Spleen (tissue), 11 donors: Measurements from ENCODE around the gene SNX24. TPM values are rescaled to one million over a fixed set of nuclear protein-coding genes. Genes with fewer than 3 reads are reported as not detected.

Source experiments
- DNase-seq: peaks from one replicate; pipeline ENCODE4 v3.0.0-alpha.2; 2020
- H3K27ac ChIP-seq, 8 donors: fragments of 200-600 bp; sonication (generic) in 7 of 8; 1 replicate in 4 of 8; 2 replicates in 4 of 8; pipeline versions ENCODE4 v1.5.0 to v1.8.0; 2016 to 2021; ENCODE audit warnings: inconsistent platforms in 4 of 8, mild to moderate bottlenecking in 4 of 8, moderate library complexity in 1 of 8
- H3K27me3 ChIP-seq, 7 donors: fragments of 200-600 bp; sonication (generic) in 6 of 7; replicated peaks in 1 of 7; 1 replicate in 4 of 7; 2 replicates in 3 of 7; pipeline versions ENCODE4 v1.5.0 to v1.8.0; 2016 to 2021; ENCODE audit warnings: inconsistent platforms in 3 of 7, mild to moderate bottlenecking in 1 of 7
- H3K36me3 ChIP-seq, 6 donors: fragments of 200-600 bp; sonication (generic) in 5 of 6; 1 replicate in 4 of 6; 2 replicates in 2 of 6; pipeline versions ENCODE4 v1.5.0 to v1.8.0; 2016 to 2021; ENCODE audit warnings: inconsistent platforms in 2 of 6
- H3K4me1 ChIP-seq, 6 donors: fragments of 200-600 bp; sonication (generic) in 5 of 6; 1 replicate in 3 of 6; 2 replicates in 3 of 6; pipeline versions ENCODE4 v1.5.0 to v1.8.0; 2016 to 2021; ENCODE audit warnings: inconsistent platforms in 3 of 6
- H3K4me3 ChIP-seq, 8 donors: fragments of 200-600 bp; sonication (generic) in 7 of 8; 1 replicate in 4 of 8; 2 replicates in 4 of 8; pipeline versions ENCODE4 v1.5.0 to v1.8.0; 2016 to 2021; ENCODE audit warnings: inconsistent platforms in 4 of 8, mild to moderate bottlenecking in 4 of 8, moderate library complexity in 2 of 8
- H3K9me3 ChIP-seq, 8 donors: fragments of 200-600 bp; sonication (generic) in 7 of 8; 1 replicate in 4 of 8; 2 replicates in 4 of 8; pipeline versions ENCODE4 v1.5.0 to v1.8.0; 2016 to 2021; ENCODE audit warnings: inconsistent platforms in 4 of 8
- POLR2A ChIP-seq, 3 donors: fragments of 450-650 bp; IDR thresholded peaks; one replicate each; pipeline ENCODE4 v1.5.1; 2017; ENCODE audit warnings: antibody characterized with exemption in 3 of 3, mild to moderate bottlenecking in 1 of 3
- POLR2AphosphoS5 ChIP-seq, 3 donors: sonication (generic); formaldehyde crosslinking; IDR thresholded peaks; one replicate each; pipeline ENCODE4 v1.5.1; 2017; ENCODE audit warnings: antibody characterized with exemption in 3 of 3
- WGBS, 5 donors: extraction: QIAGEN DNeasy Blood & Tissue Kit in 3 of 5; methylation state at CpG; one replicate each; pipeline versions ENCODE4 v1.1.5 to v1.1.7; 2013 to 2018; 5-methylcytosine and 5-hydroxymethylcytosine counted together
- intact Hi-C: fragments of 100-400 bp; cut with DNase I; formaldehyde crosslinking; loops from one replicate; pipeline ENCODE4 v1.15.0; 2023; ENCODE audit warnings: low total_unique reads
- polyA plus RNA-seq, 3 donors: library from polyadenylated mRNA; stranded (reverse); fragments of 200-250 nt; gene quantifications; one replicate each; pipeline ENCODE4 v1.2.1, GENCODE V29; 2013
- total RNA-seq, 7 donors: library from RNA; depleted of rRNA in 3 of 7; stranded (reverse); fragments of >200 nt in 3 of 7; fragmentation: NEBNext Ultra II Directional in 4 of 7; extraction: Animal tissue kit (Norgen Biotek cat#: 25700) in 4 of 7; gene quantifications; one replicate each; pipeline versions ENCODE4 v1.1.0 to v1.2.1, GENCODE V29; 2016 to 2021
- TF ChIP-seq, protein P1 (sequence below), 11 experiments: fragments of 200-600 bp in 7 of 11; fragments of 450-650 bp in 4 of 11; sonication (generic) in 4 of 11; IDR thresholded peaks in 8 of 11; conservative IDR thresholded peaks in 3 of 11; 1 replicate in 7 of 11; 2 replicates in 4 of 11; pipeline versions ENCODE4 v1.4.0 to v1.8.0; 2016 to 2021; ENCODE audit warnings: antibody characterized with exemption in 11 of 11, inconsistent platforms in 4 of 11, mild to moderate bottlenecking in 1 of 11
- donor health status: healthy with polysubstance abuse.
- donor health status: DM: no; HTN: no; CAD: no; lungs with moderate emphysema.
- donor health status: DM: no; HTN: no; CAD: no.
- donor health status: Bipolar disorder and iron deficiency.
- donor health status: healthy.
- donor health status: DM: no; HTN: no; CAD: no.
- donor health status: DM: yes; HTN: yes; CAD: no.

The SNX24 gene
- total and polyA plus RNA-seq, 10 donors: 5.2 to 17.4 (median 11.7) TPM

DNA sequence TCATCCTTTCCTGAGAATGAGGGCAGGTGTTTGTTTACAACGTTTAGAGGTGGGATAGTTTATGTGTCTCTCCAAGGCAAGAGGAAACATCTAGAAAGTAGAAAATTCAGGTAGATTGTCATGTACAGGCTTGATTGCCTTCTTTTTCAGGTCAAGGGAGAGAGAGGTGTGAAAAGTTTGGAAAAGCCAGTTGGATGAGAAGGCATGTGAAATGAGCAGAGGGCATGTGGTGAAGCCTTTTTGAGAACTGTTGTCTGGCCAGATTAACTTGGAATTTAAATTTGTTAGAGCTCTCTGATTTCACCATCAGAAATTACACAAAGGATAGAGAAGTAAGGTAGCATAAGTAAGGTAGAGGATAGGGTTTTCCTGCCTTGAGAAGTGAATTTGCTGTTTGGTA is 74.6 kb downstream of the SNX24 start:
- TF ChIP-seq, protein P1, sequence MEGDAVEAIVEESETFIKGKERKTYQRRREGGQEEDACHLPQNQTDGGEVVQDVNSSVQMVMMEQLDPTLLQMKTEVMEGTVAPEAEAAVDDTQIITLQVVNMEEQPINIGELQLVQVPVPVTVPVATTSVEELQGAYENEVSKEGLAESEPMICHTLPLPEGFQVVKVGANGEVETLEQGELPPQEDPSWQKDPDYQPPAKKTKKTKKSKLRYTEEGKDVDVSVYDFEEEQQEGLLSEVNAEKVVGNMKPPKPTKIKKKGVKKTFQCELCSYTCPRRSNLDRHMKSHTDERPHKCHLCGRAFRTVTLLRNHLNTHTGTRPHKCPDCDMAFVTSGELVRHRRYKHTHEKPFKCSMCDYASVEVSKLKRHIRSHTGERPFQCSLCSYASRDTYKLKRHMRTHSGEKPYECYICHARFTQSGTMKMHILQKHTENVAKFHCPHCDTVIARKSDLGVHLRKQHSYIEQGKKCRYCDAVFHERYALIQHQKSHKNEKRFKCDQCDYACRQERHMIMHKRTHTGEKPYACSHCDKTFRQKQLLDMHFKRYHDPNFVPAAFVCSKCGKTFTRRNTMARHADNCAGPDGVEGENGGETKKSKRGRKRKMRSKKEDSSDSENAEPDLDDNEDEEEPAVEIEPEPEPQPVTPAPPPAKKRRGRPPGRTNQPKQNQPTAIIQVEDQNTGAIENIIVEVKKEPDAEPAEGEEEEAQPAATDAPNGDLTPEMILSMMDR (IDR thresholded peaks at IDR 0.05 in 8 of 11, conservative IDR thresholded peaks at IDR 0.05 in 3 of 11): no peak
- TF ChIP-seq POLR2AphosphoS5 (IDR thresholded peaks at IDR 0.05) (no peak), POLR2A (IDR thresholded peaks at IDR 0.05) (no peak)
- H3K4me1 ChIP-seq: no peaks in the 10 kb centered on the region
- no peak overlapping the region for H3K27ac ChIP-seq

DNA sequence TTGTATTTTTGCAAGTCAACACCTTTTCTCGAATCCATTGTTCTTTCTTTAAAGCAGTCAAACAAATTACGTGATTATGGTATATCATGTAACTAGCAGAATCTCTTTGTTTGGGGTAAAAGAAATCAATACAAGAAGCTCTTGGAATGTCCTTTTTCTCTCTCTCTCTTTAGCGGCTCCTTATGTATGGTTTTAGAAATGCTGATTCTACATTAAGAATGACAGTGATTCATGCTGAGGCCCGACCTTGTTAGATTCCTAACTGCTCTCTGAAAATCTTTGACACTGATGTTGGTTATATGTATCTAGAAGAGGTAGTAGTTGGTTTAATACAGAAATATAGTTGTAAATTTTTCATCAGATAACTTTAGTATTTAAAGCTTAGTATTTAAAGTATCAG is 76.4 kb downstream of the SNX24 start:
- no peak overlapping the region for H3K4me3 ChIP-seq
- intact Hi-C loops: no loop called here
- WGBS, 5 donors: 82 to 90% (median 84%) methylated on average over 4 of the region's 4 CpGs
- H3K27me3 ChIP-seq: no peaks in the 10 kb centered on the region
- H3K4me1 ChIP-seq: no peaks in the 10 kb centered on the region
- no peaks in the 10 kb centered on the region for H3K36me3 ChIP-seq
- TF ChIP-seq, protein P1 (IDR thresholded peaks at IDR 0.05 in 8 of 11, conservative IDR thresholded peaks at IDR 0.05 in 3 of 11): no peak
- TF ChIP-seq POLR2AphosphoS5 (IDR thresholded peaks at IDR 0.05): no peak
- TF ChIP-seq POLR2A (IDR thresholded peaks at IDR 0.05): no peak
- DNase-seq: no peak
- no peak overlapping the region for H3K27ac ChIP-seq
- no peaks in the 10 kb centered on the region for H3K9me3 ChIP-seq

More for the DNA sequence above, 74.6 kb downstream of the SNX24 start:
- no peak for DNase-seq
- no peaks in the 10 kb centered on the region for H3K9me3 ChIP-seq
- H3K36me3 ChIP-seq: no peaks in the 10 kb centered on the region
- H3K27me3 ChIP-seq: no peaks in the 10 kb centered on the region
- intact Hi-C loops: no loop called here
- 64 to 77% (median 73%) methylated on average over 1 of the region's 1 CpG for WGBS, 5 donors
- no peak overlapping the region for H3K4me3 ChIP-seq

DNA sequence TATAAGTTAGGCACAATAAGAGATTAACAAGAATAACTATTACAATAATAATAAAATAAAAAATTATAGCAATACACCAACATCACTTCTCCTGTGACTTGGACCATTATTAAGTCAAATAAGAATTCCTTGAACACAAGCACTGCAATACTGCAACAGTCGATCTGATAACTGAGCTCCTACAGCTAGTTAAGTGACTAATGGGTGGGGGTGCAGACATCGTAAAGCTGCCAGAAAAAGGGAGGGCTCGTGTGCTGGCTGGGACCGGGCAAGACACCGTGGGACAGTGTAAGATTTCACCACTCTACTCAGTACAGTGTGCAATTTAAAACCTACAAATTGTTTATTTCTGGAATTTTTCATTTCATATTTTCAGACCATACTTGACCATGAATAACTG is 78.8 kb downstream of the SNX24 start:
- no peak for DNase-seq

DNA sequence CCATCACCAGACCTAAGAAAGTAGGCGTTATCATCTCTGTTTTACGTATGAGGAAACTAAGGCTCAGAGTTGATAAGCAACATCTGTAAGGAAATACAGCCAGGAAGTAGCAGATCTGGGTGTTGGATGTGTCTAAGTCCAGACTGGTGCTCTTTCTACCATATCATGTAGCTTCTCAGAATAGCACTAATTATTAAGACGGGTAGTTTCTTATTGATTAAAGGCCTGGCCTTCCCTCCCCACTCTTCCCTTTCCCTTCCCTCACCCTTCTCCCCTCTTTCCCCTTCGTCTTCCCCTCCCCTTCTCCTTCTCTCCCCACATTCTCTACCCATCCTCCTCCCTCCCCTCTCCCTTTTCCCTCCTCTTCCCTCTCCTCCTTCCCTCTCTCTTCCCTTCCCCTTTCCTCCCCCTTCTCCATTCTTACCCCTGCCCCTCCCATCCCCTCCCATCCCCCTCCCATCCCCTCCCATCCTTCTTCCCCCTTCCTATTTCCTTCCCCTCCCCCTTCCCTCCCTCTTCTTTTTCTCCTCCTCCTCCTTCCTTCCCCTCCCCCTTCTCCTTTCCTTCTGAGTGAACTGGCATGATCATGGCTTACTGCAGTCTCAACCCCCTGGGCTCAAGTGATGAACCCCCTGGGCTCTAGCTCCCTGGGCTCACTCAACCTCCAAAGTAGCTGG is 79.4 kb downstream of the SNX24 start:
- 85 to 93% (median 89%) methylated on average over 4 of the region's 4 CpGs for WGBS, 5 donors
- intact Hi-C loops: no loop called here
- Histone ChIP-seq H3K4me3 (no peak overlapping the region), H3K4me1 (no peaks in the 10 kb centered on the region), H3K27ac (no peak overlapping the region), H3K36me3 (no peaks in the 10 kb centered on the region), H3K9me3 (no peaks in the 10 kb centered on the region), H3K27me3 (no peaks in the 10 kb centered on the region)
- no peak for DNase-seq
- TF ChIP-seq, protein P1 (IDR thresholded peaks at IDR 0.05 in 8 of 11, conservative IDR thresholded peaks at IDR 0.05 in 3 of 11): no peak
- TF ChIP-seq POLR2AphosphoS5 (IDR thresholded peaks at IDR 0.05) (no peak), POLR2A (IDR thresholded peaks at IDR 0.05) (no peak)

More for the DNA sequence above, 78.8 kb downstream of the SNX24 start:
- no peaks in the 10 kb centered on the region for H3K27me3 ChIP-seq
- WGBS, 5 donors: 81 to 94% (median 93%) methylated on average over 5 of the region's 5 CpGs
- H3K9me3 ChIP-seq: no peaks in the 10 kb centered on the region
- no peak for TF ChIP-seq POLR2A (IDR thresholded peaks at IDR 0.05)
- no peak for TF ChIP-seq POLR2AphosphoS5 (IDR thresholded peaks at IDR 0.05)
- TF ChIP-seq, protein P1 (IDR thresholded peaks at IDR 0.05 in 8 of 11, conservative IDR thresholded peaks at IDR 0.05 in 3 of 11): no peak
- H3K27ac ChIP-seq: no peak overlapping the region
- intact Hi-C loops: no loop called here
- H3K36me3 ChIP-seq: no peaks in the 10 kb centered on the region
- H3K4me3 ChIP-seq: no peak overlapping the region
- H3K4me1 ChIP-seq: no peaks in the 10 kb centered on the region
